Brain microvascular endothelial cell (primary cell): ENCODE data around the gene HLA-DOA.

Source experiments
- DNase-seq: peaks from one replicate; pipeline ENCODE4 v3.0.0-alpha.2; 2020
- H3K27ac ChIP-seq: fragments of 250-450 bp; sonication (Bioruptor Pico); 2 replicates; pipeline ENCODE4 v1.5.1; 2020; ENCODE audit warnings: mild to moderate bottlenecking, moderate library complexity
- H3K27me3 ChIP-seq: fragments of 250-450 bp; sonication (Bioruptor Pico); replicated peaks from 2 replicates; pipeline ENCODE4 v1.5.1; 2020; ENCODE audit warnings: mild to moderate bottlenecking
- H3K36me3 ChIP-seq: fragments of 250-450 bp; sonication (Bioruptor Pico); replicated peaks from 2 replicates; pipeline ENCODE4 v1.5.1; 2020; ENCODE audit warnings: mild to moderate bottlenecking
- H3K4me3 ChIP-seq: 2 replicates; pipeline ENCODE4 v1.5.1; 2011; ENCODE audit warnings: low read depth, mild to moderate bottlenecking, control low read depth, low read length, moderate library complexity
- CTCF ChIP-seq: IDR thresholded peaks from 2 replicates; pipeline ENCODE4 v1.5.1; 2011; ENCODE audit warnings: low read depth, mild to moderate bottlenecking, moderate library complexity, low read length, control low read depth, inconsistent platforms; ENCODE audit errors: missing control alignments
- in situ Hi-C: cut with HindIII; loops from 2 replicates; pipeline ENCODE4 v1.10.0; 2017; ENCODE audit warnings: low sequenced_read_pairs, low pct_ligation_motif_present

HLA-DOA gene

GRCh38 chr6:33049323-33050013 lies 40.1 kb upstream of the HLA-DOA start:
- TF ChIP-seq CTCF: peak; percentile 28
- H3K27ac ChIP-seq: no peak overlapping the region
- H3K4me3 ChIP-seq: no peak overlapping the region
- H3K36me3 ChIP-seq: no peaks in the 10 kb centered on the region
- no peak for DNase-seq
- in situ Hi-C loops: no loop called here
- H3K27me3 ChIP-seq: peaks cover 15% of the 10 kb centered on the region

GRCh38 chr6:33040157-33040556 lies 30.8 kb upstream of the HLA-DOA start:
- in situ Hi-C loops: no loop called here
- Histone ChIP-seq H3K27me3 (peaks cover 4% of the 10 kb centered on the region), H3K4me3 (no peak overlapping the region), H3K36me3 (no peaks in the 10 kb centered on the region), H3K27ac (no peak overlapping the region)
- TF ChIP-seq CTCF: no peak
- no peak for DNase-seq

GRCh38 chr6:33036535-33036934 lies 27.1 kb upstream of the HLA-DOA start:
- in situ Hi-C loops: no loop called here
- Histone ChIP-seq H3K4me3 (no peak overlapping the region), H3K27ac (no peak overlapping the region), H3K27me3 (peaks cover 8% of the 10 kb centered on the region), H3K36me3 (no peaks in the 10 kb centered on the region)
- no peak for TF ChIP-seq CTCF
- no peak for DNase-seq

- no peak overlapping the region for H3K4me3 ChIP-seq
- peaks cover 18% of the 10 kb centered on the region for H3K27me3 ChIP-seq
- no peak for DNase-seq
- no peaks in the 10 kb centered on the region for H3K36me3 ChIP-seq
- no peak overlapping the region for H3K27ac ChIP-seq
- in situ Hi-C loops: no loop called here
- TF ChIP-seq CTCF: no peak
Observed at GRCh38 chr6:33034554-33034953, 25.2 kb upstream of the HLA-DOA start.

DNA sequence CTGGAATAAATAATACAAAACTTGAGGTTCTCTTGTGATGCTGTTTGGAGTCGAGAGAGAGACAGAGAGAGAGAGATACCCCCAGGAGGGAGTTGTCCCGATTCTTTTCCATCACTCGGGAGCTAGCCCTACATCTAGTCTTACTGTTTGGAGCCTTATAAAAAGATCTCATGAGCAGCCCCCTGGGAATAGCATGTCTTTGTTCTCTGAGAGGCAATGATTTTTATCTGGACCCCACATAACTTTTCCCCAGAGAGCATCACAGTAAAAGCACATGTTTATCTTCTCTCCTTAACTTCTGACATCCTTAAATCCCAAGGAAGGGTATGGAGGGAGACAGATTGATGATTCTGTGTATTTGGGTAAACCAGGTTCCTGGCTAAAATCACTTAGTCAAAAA lies 20.9 kb upstream of the HLA-DOA start:
- Histone ChIP-seq H3K27ac (no peak overlapping the region), H3K36me3 (no peaks in the 10 kb centered on the region), H3K27me3 (peaks cover 19% of the 10 kb centered on the region), H3K4me3 (no peak overlapping the region)
- no peak for DNase-seq
- in situ Hi-C loops: no loop called here
- no peak for TF ChIP-seq CTCF
